ENCODE measurements around the gene MBD3L3. TPM values are rescaled to one million over a fixed set of nuclear protein-coding genes. Genes with fewer than 3 reads are reported as not detected.
A peak's percentile ranks its signal among the peaks of the same experiment; 100 is the strongest.
"Not testable (repeated sequence)": the region's sequence is repeated elsewhere in the genome, so short reads cannot be mapped to it uniquely, and the experiment has no call there.

MBD3L3 gene
- not detected for polyA plus RNA-seq
- long read RNA-seq, donor 1: 0 reads
- long read RNA-seq, donor 2: 0 reads
- long read RNA-seq, donor 3: 0 reads
- long read RNA-seq, donor 4: 0 reads
- long read RNA-seq, donor 5: 0 reads
- long read RNA-seq, donor 6: 0 reads
- long read RNA-seq, donor 7: 0 reads
- long read RNA-seq, donor 8: 0 reads
- long read RNA-seq, donor 9: 0 reads
- long read RNA-seq, donor 10: 0 reads

DNA sequence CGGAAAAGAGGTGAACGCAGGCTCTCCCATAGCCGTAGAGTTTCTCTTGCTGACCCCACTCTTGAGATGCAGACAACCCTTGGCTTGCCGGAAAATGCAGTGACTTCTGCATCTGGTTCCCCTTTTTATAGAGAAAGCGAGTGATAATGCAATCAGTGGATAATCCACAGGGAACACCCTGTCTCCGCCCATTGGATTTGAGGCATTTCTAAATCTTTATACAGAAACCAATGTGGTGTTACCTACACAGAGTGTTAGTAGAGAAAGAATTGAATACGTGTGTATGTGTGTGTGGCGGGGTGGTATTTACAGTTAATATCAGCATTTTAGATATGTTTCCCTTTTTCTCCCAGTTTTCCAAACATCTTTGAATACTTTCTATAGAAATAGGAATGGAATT lies at the start of gene MBD3L3:
MBD3L3 (minus strand) TSS at position 101 of the 400 bp plus-strand sequence; CDS start at position 30, 71 bp downstream.
- not testable (repeated sequence) for H3K27ac ChIP-seq (ENCODE audit: low read depth in 1 of 3, low read length in 2 of 3); H3K9me3 ChIP-seq (ENCODE audit: control insufficient read depth in 2 of 2, insufficient read depth in 1 of 2, low read depth in 1 of 2, low read length in 1 of 2); H3K4me3 ChIP-seq (ENCODE audit: low read depth in 1 of 3, low read length in 3 of 3); H3K27me3 ChIP-seq (ENCODE audit: control insufficient read depth in 3 of 3, insufficient read depth in 3 of 3, low read length in 3 of 3); FAIRE-seq; DNase-seq; H3K4me1 ChIP-seq (ENCODE audit: control insufficient read depth in 3 of 3, insufficient read depth in 2 of 3, low read depth in 1 of 3, low read length in 2 of 3); H3K36me3 ChIP-seq (ENCODE audit: control insufficient read depth in 3 of 3, insufficient read depth in 2 of 3, low read depth in 1 of 3, low read length in 3 of 3)
- no CpG with 5 or more reads among the region's 8 CpGs for WGBS, 3 donors

GRCh38 chr19:7106711-7107657 lies 48.5 kb upstream of the MBD3L3 start:
- Histone ChIP-seq H3K4me3 (ENCODE audit: low read depth in 1 of 3, low read length in 3 of 3) (no peak overlapping the region), H3K36me3 (ENCODE audit: control insufficient read depth in 3 of 3, insufficient read depth in 2 of 3, low read depth in 1 of 3, low read length in 3 of 3) (no peaks in the 10 kb centered on the region), H3K4me1 (ENCODE audit: control insufficient read depth in 3 of 3, insufficient read depth in 2 of 3, low read depth in 1 of 3, low read length in 2 of 3) (no peaks in the 10 kb centered on the region), H3K9me3 (ENCODE audit: control insufficient read depth in 2 of 2, insufficient read depth in 1 of 2, low read depth in 1 of 2, low read length in 1 of 2) (peaks cover 0 to 9% of the 10 kb centered on the region in 2 donors), H3K27me3 (ENCODE audit: control insufficient read depth in 3 of 3, insufficient read depth in 3 of 3, low read length in 3 of 3) (no peaks in the 10 kb centered on the region), H3K27ac (ENCODE audit: low read depth in 1 of 3, low read length in 2 of 3) (no peak overlapping the region)
- FAIRE-seq: no peak
- DNase-seq: no peak
- 82 to 85% (median 84%) methylated on average over 10 of the region's 10 CpGs for WGBS, 3 donors

DNA sequence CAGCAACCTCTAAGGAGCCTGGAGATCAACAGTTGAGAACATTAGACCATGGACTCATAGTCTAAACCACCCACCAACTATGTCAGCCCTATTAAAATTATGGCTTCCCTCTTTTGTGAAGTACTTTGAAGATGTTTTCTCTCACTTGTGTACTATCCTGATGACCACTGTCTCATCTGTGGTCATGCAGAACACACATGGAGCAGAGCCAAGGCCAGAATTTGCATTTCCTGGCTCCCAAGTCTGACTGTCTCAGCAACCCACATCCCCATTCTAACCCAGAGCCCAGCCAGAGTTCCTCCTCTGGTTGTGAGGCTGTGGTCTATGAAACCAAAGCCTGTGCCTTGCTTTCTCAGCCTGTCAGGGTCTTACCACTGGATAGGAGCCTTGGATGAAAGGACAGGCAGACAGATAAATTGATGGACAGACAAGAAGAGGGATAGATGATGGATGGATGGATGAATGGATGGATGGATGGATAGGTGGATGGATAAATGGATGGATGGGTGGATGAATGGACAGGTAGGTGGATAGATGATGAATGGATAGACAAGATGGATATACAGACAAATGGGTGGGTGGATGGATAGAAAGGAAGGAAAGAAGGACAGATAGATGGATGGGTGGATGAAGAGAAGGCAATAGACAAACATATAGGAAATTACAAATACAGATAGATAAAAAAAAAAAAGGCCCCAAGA lies 46.4 kb upstream of the MBD3L3 start:
- Histone ChIP-seq H3K27ac (ENCODE audit: low read depth in 1 of 3, low read length in 2 of 3) (no peak overlapping the region), H3K27me3 (ENCODE audit: control insufficient read depth in 3 of 3, insufficient read depth in 3 of 3, low read length in 3 of 3) (no peaks in the 10 kb centered on the region), H3K36me3 (ENCODE audit: control insufficient read depth in 3 of 3, insufficient read depth in 2 of 3, low read depth in 1 of 3, low read length in 3 of 3) (no peaks in the 10 kb centered on the region), H3K4me3 (ENCODE audit: low read depth in 1 of 3, low read length in 3 of 3) (no peak overlapping the region), H3K9me3 (ENCODE audit: control insufficient read depth in 2 of 2, insufficient read depth in 1 of 2, low read depth in 1 of 2, low read length in 1 of 2) (peaks cover 0 to 5% of the 10 kb centered on the region in 2 donors), H3K4me1 (ENCODE audit: control insufficient read depth in 3 of 3, insufficient read depth in 2 of 3, low read depth in 1 of 3, low read length in 2 of 3) (peaks cover 0 to 10% (median 0%) of the 10 kb centered on the region in 3 donors)
- no peak for DNase-seq
- no peak for FAIRE-seq

DNA sequence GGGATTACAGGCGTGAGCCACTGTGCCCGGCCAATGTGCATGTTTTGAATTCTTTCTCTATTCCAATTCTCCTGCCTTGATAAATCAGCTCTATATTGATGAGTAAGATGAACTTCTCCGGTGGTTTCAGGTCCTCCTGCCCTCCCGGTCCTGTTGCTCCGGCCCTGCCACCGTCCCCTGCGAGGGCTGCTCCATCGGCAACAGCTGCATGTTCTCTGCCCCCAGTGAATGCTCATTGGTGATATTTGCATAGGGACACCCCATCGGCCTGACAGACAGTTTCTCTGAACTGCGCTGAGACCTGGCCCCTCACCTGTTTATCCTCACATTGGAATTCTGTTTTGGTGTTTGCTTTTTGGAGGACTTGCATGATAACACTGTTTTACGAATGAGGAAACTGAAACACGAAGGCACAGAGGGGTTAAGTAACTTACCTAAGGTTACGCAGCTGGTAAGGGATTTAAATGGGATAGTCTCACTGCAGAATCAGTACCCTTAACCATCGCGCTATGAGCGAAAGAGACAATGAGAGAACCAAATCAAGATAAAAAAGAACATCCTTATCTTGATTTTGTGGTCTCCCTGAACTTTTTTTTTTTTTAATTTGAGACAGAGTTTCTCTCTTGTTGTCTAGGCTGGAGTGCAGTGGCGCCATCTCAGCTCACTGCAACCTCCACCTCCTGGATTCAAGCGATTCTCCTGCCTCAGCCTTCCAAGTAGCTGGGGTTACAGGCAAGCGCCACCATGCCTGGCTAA lies 43.2 kb upstream of the MBD3L3 start:
- peaks cover 0 to 3% of the 10 kb centered on the region in 2 donors for H3K9me3 ChIP-seq (ENCODE audit: control insufficient read depth in 2 of 2, insufficient read depth in 1 of 2, low read depth in 1 of 2, low read length in 1 of 2)
- H3K4me3 ChIP-seq (ENCODE audit: low read depth in 1 of 3, low read length in 3 of 3): no peak overlapping the region
- WGBS, 3 donors: 17 to 54% (median 33%) methylated on average over 19 of the region's 19 CpGs
- H3K36me3 ChIP-seq (ENCODE audit: control insufficient read depth in 3 of 3, insufficient read depth in 2 of 3, low read depth in 1 of 3, low read length in 3 of 3): no peaks in the 10 kb centered on the region
- no peak overlapping the region for H3K27ac ChIP-seq (ENCODE audit: low read depth in 1 of 3, low read length in 2 of 3)
- no peak for FAIRE-seq
- H3K4me1 ChIP-seq (ENCODE audit: control insufficient read depth in 3 of 3, insufficient read depth in 2 of 3, low read depth in 1 of 3, low read length in 2 of 3): peaks cover 0 to 15% (median 0%) of the 10 kb centered on the region in 3 donors
- H3K27me3 ChIP-seq (ENCODE audit: control insufficient read depth in 3 of 3, insufficient read depth in 3 of 3, low read length in 3 of 3): no peaks in the 10 kb centered on the region
- DNase-seq: no peak

GRCh38 chr19:7099597-7099921 lies 41.1 kb upstream of the MBD3L3 start:
- no peaks in the 10 kb centered on the region for H3K36me3 ChIP-seq (ENCODE audit: control insufficient read depth in 3 of 3, insufficient read depth in 2 of 3, low read depth in 1 of 3, low read length in 3 of 3)
- FAIRE-seq (no peak), DNase-seq (no peak)
- H3K27ac ChIP-seq (ENCODE audit: low read depth in 1 of 3, low read length in 2 of 3): peak overlapping the region; percentile 85 to 95 (median 90)
- H3K4me1 ChIP-seq (ENCODE audit: control insufficient read depth in 3 of 3, insufficient read depth in 2 of 3, low read depth in 1 of 3, low read length in 2 of 3): peaks cover 0 to 15% (median 0%) of the 10 kb centered on the region in 3 donors
- peaks cover 0 to 14% of the 10 kb centered on the region in 2 donors for H3K9me3 ChIP-seq (ENCODE audit: control insufficient read depth in 2 of 2, insufficient read depth in 1 of 2, low read depth in 1 of 2, low read length in 1 of 2)
- peak overlapping the region in 2 of 3 donors; percentile 79 to 82 for H3K4me3 ChIP-seq (ENCODE audit: low read depth in 1 of 3, low read length in 3 of 3)
- no peaks in the 10 kb centered on the region for H3K27me3 ChIP-seq (ENCODE audit: control insufficient read depth in 3 of 3, insufficient read depth in 3 of 3, low read length in 3 of 3)
- WGBS, 3 donors: 11 to 13% (median 13%) methylated on average over 9 of the region's 9 CpGs

DNA sequence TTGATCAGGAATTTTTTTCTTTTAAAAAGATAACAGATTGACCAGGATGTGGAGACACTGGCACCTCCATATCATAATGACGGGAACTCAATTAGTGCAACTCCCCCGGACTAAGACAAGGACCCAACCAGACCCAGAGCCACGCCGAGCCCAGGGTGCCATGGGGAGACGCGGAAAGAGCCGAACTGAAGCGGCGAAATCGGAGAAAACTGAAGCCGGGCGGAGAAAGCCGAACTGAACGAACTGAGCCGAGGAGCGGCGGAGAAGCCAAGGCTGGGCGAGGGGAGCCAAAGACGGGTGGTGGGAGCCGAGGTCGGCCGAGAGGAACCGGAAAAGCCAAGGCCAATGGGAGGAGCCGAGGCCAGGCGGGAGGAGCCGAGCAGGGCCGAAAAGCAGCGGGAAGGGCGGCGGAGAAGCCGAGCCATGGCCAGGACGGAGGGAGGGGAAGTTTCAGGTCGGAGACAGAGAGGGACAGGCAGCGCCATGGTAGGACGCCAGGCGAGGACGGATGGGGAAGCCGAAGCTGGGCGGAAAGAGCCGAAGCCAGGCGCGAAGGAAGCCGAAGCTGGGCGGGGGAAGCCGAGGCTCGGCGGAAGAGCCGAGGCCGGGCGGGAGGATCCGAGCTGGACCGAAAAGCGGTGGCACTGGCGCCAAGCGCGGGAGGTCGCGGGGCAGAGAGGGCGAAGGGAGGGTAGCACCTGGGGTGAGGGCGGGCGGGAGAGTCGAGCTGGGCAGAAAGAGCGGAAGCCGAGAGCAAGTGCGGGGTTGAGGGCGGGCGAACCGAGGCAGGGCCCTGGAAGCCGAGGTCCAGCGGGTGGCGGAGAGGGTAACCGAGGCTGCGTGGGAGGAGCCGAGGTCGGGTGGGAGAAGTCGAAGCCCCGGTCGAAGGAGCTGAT lies 40.5 kb upstream of the MBD3L3 start:
- WGBS, 3 donors: 0% methylated on average over 67 to 78 of the region's 78 CpGs
- H3K4me3 ChIP-seq (ENCODE audit: low read depth in 1 of 3, low read length in 3 of 3): peak overlapping the region; percentile 42 to 82 (median 79)
- peak overlapping the region; percentile 85 to 95 (median 90) for H3K27ac ChIP-seq (ENCODE audit: low read depth in 1 of 3, low read length in 2 of 3)
- peaks cover 0 to 15% (median 0%) of the 10 kb centered on the region in 3 donors for H3K4me1 ChIP-seq (ENCODE audit: control insufficient read depth in 3 of 3, insufficient read depth in 2 of 3, low read depth in 1 of 3, low read length in 2 of 3)
- H3K9me3 ChIP-seq (ENCODE audit: control insufficient read depth in 2 of 2, insufficient read depth in 1 of 2, low read depth in 1 of 2, low read length in 1 of 2): peaks cover 0 to 17% of the 10 kb centered on the region in 2 donors
- H3K36me3 ChIP-seq (ENCODE audit: control insufficient read depth in 3 of 3, insufficient read depth in 2 of 3, low read depth in 1 of 3, low read length in 3 of 3): no peaks in the 10 kb centered on the region
- FAIRE-seq (no peak), DNase-seq (peak; percentile 90 to 96)
- H3K27me3 ChIP-seq (ENCODE audit: control insufficient read depth in 3 of 3, insufficient read depth in 3 of 3, low read length in 3 of 3): no peaks in the 10 kb centered on the region

- Histone ChIP-seq H3K9me3 (ENCODE audit: control insufficient read depth in 2 of 2, insufficient read depth in 1 of 2, low read depth in 1 of 2, low read length in 1 of 2) (peaks cover 0 to 23% of the 10 kb centered on the region in 2 donors), H3K4me3 (ENCODE audit: low read depth in 1 of 3, low read length in 3 of 3) (no peak overlapping the region), H3K27me3 (ENCODE audit: control insufficient read depth in 3 of 3, insufficient read depth in 3 of 3, low read length in 3 of 3) (no peaks in the 10 kb centered on the region), H3K36me3 (ENCODE audit: control insufficient read depth in 3 of 3, insufficient read depth in 2 of 3, low read depth in 1 of 3, low read length in 3 of 3) (no peaks in the 10 kb centered on the region), H3K4me1 (ENCODE audit: control insufficient read depth in 3 of 3, insufficient read depth in 2 of 3, low read depth in 1 of 3, low read length in 2 of 3) (peaks cover 0 to 15% (median 0%) of the 10 kb centered on the region in 3 donors), H3K27ac (ENCODE audit: low read depth in 1 of 3, low read length in 2 of 3) (no peak overlapping the region)
- DNase-seq: no peak
- no peak for FAIRE-seq
- 94 to 97% (median 95%) methylated on average over 3 of the region's 3 CpGs for WGBS, 3 donors
Measured at GRCh38 chr19:7098096-7098495, 39.6 kb upstream of the MBD3L3 start.
